PFSK-1 (cell line): ENCODE results near the gene SIRPB1.

Experiments
- FOXP2 ChIP-seq: optimal IDR thresholded peaks from 2 replicates; pipeline ENCODE3; 2011; ENCODE audit warnings: borderline replicate concordance, control low read depth, inconsistent platforms; ENCODE audit not compliant: insufficient read depth; ENCODE audit errors: extremely low read length, extremely low read depth
- POLR2AphosphoS5 ChIP-seq: IDR thresholded peaks from 2 replicates; pipeline ENCODE4 v1.6.1; 2012; ENCODE audit warnings: low read depth, mild to moderate bottlenecking, control low read depth, low read length, moderate library complexity
- REST ChIP-seq, 2 experiments: IDR thresholded peaks; 2 replicates each; pipeline versions ENCODE4 v1.6.1 to v1.8.0; 2011 to 2012; ENCODE audit warnings: low read depth in 2 of 2, low read length in 2 of 2, control low read depth in 1 of 2, inconsistent platforms in 1 of 2, mild to moderate bottlenecking in 1 of 2, moderate library complexity in 1 of 2; ENCODE audit not compliant: insufficient read depth in 1 of 2
- SIN3A ChIP-seq: IDR thresholded peaks from 2 replicates; pipeline ENCODE4 v1.6.1; 2012; ENCODE audit warnings: mild to moderate bottlenecking, low read length, moderate library complexity, borderline replicate concordance; ENCODE audit not compliant: insufficient read depth
- TAF1 ChIP-seq: IDR thresholded peaks from 2 replicates; pipeline ENCODE4 v1.6.1; 2012; ENCODE audit warnings: low read length, control low read depth, borderline replicate concordance; ENCODE audit not compliant: insufficient read depth

DNA sequence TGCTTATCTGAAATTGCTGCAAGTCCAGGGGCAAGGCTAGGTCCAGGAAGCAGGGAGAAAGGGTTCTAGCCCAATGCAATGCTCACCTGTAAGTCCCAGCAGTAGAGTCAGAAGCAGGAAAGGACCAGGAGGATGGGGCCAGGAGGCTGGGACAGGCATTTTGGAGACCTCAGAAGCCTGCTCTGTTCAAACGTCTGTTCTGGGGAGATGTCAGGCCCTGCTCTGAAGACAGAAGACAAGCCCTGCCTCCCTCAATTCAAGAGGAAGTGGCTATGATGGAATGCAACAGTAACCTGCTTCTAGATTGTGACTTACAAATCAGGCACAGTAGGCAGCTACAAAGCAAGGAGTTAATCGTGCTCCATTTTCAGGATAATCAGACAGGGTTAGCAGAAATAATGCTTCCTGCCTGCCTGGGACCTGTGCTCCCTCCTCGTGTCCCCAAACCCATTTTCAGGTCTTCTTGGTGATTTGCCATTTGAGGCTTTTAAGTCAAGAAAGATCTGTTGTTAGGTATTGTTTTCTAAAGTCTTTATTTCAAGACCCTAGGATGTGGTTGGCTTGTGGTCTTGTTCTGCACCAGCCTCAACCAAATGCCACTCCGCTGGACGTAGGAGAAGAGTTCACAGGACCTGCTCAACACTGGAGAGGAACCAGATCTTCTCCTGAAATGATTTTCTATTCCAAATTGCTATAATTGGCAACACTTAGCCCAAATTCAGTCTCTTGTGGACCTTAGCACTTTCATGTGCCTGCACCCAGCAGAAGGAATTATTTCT is 37.9 kb upstream of the SIRPB1 start, which contains the start of gene SIRPG:
- TF ChIP-seq POLR2AphosphoS5, result no peak
- TF ChIP-seq TAF1, result no peak
- no peak for TF ChIP-seq SIN3A
- TF ChIP-seq REST (IDR thresholded peaks at IDR 0.05; ENCODE audit: insufficient read depth in 1 of 2, low read depth in 2 of 2, low read length in 2 of 2), result no peak
- no peak for TF ChIP-seq FOXP2
